Testis (tissue), 2 donors: ENCODE measurements around the gene LMOD2.

Experiments
- CTCF ChIP-seq, 3 experiments: fragments of 450-650 bp in 2 of 3; fragments of 200-600 bp in 1 of 3; sonication (generic) in 1 of 3; IDR thresholded peaks; one replicate each; pipeline ENCODE4 v1.5.1; 2016 to 2019; ENCODE audit warnings: antibody characterized with exemption in 3 of 3, mild to moderate bottlenecking in 2 of 3, moderate library complexity in 1 of 3
- POLR2A ChIP-seq: fragments of 450-650 bp; IDR thresholded peaks from one replicate; pipeline ENCODE4 v1.6.1; 2017; ENCODE audit warnings: antibody characterized with exemption, mild to moderate bottlenecking, moderate library complexity

DNA sequence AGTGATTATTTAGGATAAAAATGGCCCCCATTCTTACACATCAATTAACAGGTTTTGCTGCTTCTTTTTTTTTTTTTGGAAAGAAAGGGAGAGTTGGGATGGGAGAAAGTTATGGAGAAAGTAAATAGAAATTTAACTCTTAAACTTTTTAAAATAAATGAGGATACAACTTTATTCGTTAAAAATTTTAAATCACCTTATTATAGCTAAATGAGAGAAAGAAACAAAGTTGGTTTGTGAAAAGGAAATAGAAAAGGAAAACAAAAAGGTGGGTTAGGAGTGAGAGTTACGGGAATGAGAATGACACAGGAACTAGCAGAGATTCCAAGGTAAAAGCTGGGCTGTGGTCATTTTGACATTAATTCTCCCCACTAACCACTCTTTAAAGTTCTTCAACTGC lies 34.9 kb downstream of the LMOD2 start:
- TF ChIP-seq CTCF (IDR thresholded peaks at IDR 0.05) (no peak), POLR2A (no peak)
